Measurements from ENCODE around the gene KMT2C.
"Not testable (repeated sequence)": the region's sequence is repeated elsewhere in the genome, so short reads cannot be mapped to it uniquely, and the experiment has no call there.

- not testable (repeated sequence) for TF ChIP-seq POLR2AphosphoS5, POLR2A (IDR thresholded peaks at IDR 0.05; ENCODE audit: low read depth, low read length)
These were observed 14.9 kb downstream of the KMT2C start for GRCh38 chr7:152420950-152421349.

Measured in GM12891 (cell line).